Memory B cell (primary cell): ENCODE measurements around the gene SH3TC1.

Experiments
- ATAC-seq: fragments of 150-1000 bp; cut with Tn5 transposase; 2 replicates; pipeline ENCODE4 v1.10.0; 2021; ENCODE audit warnings: low read depth, mild to moderate bottlenecking, moderate library complexity
- DNase-seq, 2 donors: peaks; one replicate each; pipeline ENCODE4 v3.0.0; 2022; ENCODE audit warnings: low spot score in 2 of 2
- H3K27ac Mint-ChIP-seq: one replicate; pipeline ENCODE4 v1.8.0; 2022; ENCODE audit warnings: mild to moderate bottlenecking, moderate library complexity, mixed read lengths
- H3K27me3 Mint-ChIP-seq: one replicate; pipeline ENCODE4 v1.8.0; 2022; ENCODE audit warnings: mixed read lengths
- H3K36me3 Mint-ChIP-seq: one replicate; pipeline ENCODE4 v1.8.0; 2022; ENCODE audit warnings: mild to moderate bottlenecking, mixed read lengths
- H3K4me1 Mint-ChIP-seq: one replicate; pipeline ENCODE4 v1.8.0; 2022; ENCODE audit warnings: mixed read lengths
- H3K4me3 Mint-ChIP-seq: one replicate; pipeline ENCODE4 v1.8.0; 2022; ENCODE audit warnings: mild to moderate bottlenecking, moderate library complexity, mixed read lengths
- H3K9me3 Mint-ChIP-seq: one replicate; pipeline ENCODE4 v1.8.0; 2022; ENCODE audit warnings: mixed read lengths

Gene SH3TC1

DNA sequence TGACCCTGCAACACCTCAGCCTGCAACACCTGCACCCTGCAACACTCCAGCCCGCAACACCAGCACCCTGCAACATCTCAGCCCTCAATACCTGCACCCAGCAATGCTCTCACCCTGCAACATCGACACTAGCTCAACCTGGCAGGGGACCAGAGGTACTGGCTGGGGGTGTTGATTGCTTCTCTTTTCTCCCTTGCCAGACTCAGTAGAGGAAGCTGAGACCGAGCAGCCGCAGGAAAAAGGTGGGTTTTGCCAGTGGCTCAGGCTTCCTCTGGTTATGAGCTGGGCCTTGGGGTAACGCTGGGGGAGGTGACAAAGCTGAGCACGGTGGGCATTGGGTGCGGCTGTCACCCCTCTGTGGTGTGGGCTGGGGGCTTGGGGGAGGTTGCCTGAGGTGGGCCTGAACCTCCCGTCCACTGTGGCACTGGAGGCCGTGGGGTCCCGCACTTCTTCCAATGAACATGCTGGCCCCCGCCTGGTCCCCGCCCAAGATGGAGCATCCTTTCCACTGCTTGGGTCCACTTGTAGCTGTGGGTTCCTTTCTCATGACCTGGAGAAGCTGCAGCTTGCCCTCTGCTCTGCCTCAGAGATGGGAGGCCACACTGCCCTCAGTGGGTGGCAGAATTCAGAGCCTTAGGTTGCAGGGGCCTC lies 26.0 kb downstream of the SH3TC1 start:
- Mint-ChIP-seq H3K27ac (no peak overlapping the region), H3K4me1 (peaks cover 13% of the 10 kb centered on the region), H3K4me3 (no peak overlapping the region), H3K36me3 (peaks cover 42% of the 10 kb centered on the region), H3K9me3 (no peaks in the 10 kb centered on the region), H3K27me3 (no peaks in the 10 kb centered on the region)
- DNase-seq (no peak), ATAC-seq (no peak)

DNA sequence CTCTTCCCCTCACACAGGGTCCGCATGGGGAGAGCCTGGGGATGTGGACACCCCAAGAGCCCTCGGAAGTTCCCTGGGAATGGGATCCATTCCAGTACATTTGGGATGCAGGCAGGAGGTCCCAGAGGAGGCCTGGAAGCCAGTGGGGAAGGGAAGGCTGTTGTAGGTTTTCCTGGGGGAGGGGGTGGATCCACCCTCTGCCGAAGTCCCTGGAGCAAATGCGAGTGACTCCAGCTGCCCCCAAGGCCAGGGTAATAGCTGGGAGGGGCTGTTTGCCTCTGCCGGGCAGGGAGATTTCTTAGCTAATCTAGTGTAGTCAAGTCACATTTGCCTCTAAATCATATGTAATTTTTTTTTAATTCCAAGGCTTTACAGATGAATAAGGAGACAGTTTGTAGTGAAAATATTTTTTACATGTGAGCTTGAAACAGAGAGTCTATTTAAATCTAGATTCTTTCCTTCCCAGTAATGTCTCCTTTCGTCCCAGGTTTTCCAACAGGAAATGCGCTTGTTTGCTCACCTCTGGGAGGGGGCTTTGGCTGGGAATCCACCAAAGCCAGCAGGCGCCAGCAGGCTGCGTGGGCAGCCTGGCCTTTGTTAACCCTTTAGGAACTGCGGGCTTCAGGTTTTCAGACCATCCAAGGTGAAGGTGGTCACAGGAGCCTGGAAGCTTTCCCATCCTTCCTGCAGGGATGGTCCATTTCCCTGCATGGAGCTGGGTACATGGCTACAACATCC lies 26.8 kb downstream of the SH3TC1 start:
- Mint-ChIP-seq H3K27ac (no peak overlapping the region), H3K4me3 (no peak overlapping the region), H3K9me3 (no peaks in the 10 kb centered on the region), H3K4me1 (peaks cover 15% of the 10 kb centered on the region), H3K27me3 (no peaks in the 10 kb centered on the region), H3K36me3 (peaks cover 37% of the 10 kb centered on the region)
- DNase-seq (no peak), ATAC-seq (no peak)

DNA sequence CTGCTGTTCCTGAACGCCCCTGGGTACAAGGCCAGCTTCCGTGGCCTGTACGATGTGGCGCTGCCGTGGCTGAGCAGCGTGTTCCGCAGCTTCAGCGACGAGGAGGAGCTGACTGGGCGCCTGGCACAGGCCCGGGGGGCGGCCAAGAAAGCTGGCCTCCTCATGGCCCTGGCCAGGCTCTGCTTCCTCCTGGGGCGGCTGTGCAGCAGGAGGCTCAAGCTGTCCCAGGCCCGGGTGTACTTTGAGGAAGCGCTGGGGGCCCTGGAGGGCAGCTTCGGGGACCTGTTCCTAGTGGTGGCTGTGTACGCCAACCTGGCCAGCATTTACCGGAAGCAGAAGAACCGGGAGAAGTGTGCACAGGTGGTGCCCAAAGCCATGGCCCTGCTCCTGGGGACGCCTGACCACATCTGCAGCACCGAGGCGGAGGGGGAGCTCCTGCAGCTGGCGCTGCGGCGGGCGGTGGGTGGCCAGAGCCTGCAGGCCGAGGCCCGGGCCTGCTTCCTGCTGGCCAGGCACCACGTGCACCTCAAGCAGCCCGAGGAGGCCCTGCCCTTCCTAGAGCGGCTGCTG lies 28.2 kb downstream of the SH3TC1 start:
- DNase-seq (no peak), ATAC-seq (no peak)
- Mint-ChIP-seq H3K4me3 (no peak overlapping the region), H3K27me3 (no peaks in the 10 kb centered on the region), H3K27ac (no peak overlapping the region), H3K9me3 (no peaks in the 10 kb centered on the region), H3K36me3 (peaks cover 32% of the 10 kb centered on the region), H3K4me1 (peaks cover 15% of the 10 kb centered on the region)

DNA sequence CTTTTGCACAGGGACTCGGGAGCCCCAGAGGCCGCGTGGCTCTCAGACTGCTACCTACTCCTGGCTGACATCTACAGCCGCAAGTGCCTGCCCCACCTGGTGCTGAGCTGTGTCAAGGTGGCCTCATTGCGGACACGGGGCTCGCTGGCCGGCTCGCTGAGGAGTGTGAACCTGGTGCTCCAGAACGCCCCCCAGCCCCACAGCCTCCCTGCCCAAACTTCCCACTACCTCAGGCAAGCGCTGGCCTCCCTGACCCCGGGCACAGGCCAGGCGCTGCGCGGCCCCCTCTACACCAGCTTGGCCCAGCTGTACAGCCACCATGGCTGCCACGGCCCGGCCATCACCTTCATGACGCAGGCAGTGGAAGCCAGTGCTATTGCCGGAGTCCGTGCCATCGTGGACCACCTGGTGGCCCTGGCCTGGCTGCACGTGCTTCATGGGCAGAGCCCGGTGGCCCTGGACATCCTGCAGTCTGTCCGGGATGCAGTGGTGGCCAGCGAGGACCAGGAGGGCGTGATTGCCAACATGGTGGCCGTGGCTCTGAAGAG lies 28.8 kb downstream of the SH3TC1 start:
- no peak overlapping the region for H3K27ac Mint-ChIP-seq
- ATAC-seq: no peak
- no peaks in the 10 kb centered on the region for H3K27me3 Mint-ChIP-seq
- H3K4me3 Mint-ChIP-seq: no peak overlapping the region
- H3K4me1 Mint-ChIP-seq: peaks cover 15% of the 10 kb centered on the region
- H3K36me3 Mint-ChIP-seq: peaks cover 27% of the 10 kb centered on the region
- DNase-seq: no peak
- no peaks in the 10 kb centered on the region for H3K9me3 Mint-ChIP-seq

DNA sequence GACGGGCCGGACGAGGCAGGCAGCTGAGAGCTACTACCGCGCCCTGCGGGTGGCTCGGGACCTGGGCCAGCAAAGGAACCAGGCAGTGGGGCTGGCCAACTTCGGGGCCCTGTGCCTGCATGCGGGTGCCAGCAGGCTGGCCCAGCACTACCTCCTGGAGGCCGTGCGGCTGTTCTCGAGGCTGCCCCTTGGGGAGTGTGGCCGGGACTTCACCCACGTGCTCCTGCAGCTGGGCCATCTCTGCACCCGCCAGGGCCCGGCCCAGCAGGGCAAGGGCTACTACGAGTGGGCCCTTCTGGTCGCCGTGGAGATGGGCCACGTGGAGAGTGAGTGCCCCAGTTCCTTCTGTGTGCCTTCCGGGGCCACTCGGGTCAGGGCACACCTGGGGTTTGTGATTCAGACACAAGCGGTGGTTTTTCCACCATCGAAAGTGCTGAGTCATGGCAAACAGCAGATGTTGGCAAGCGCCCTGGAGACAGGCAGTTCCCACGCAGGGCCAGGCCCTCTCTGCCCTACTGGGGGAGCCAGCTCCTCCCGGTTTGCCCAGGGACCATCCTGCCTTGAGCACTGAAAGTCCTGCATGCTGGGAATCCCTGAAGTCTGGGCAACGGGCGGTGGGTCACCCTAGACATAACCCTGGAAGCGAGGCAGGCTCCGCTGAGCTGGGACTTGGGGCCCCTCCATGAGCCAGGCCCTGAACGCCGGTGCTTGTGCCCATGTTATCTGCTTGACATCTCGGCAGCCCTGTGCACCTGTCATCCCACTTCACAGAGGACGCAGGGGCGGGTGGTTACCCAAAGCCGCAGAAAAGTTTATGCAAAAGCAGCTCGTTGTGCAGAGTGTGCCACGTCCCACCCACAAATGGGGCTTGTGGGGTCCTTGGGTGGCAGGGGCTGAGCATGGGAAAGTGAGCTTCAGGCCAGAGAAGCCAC lies 29.5 kb downstream of the SH3TC1 start:
- Mint-ChIP-seq H3K27ac (peak overlapping the region; percentile 85), H3K4me3 (peak overlapping the region; percentile 63), H3K36me3 (peaks cover 25% of the 10 kb centered on the region)

DNA sequence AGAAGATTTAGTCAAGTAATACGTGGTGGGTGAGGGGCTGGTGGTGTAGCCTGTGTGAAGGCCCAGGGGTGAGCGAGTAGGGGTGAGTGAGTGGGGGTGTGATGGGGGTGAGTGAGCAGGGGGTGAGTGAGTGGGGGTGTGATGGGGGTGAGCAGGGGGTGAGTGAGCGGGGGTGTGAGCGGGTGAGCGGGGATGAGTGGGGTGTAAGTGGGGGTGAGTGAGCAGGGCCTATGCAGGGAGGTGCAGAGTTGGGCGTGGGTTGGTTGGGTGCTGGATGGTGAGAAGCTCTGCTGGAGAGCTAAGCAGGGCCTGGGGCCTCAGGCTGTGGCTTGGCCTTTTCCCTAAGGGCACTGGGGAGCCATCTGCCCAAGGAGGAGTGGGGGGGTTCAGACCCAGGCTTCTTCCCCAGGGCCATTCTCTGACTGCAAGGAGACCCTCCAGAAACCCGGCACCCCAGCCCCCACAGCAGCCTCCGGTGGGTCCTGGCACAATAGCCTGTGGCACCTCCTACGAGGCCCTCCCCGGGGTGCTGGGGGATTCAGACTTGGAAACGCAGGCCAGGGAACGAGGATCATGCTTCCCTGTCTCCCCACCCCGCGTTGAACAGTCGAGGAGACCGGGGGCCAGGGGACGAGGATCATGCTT lies 30.4 kb downstream of the SH3TC1 start:
- Mint-ChIP-seq H3K27ac (peak overlapping the region; percentile 85), H3K9me3 (no peaks in the 10 kb centered on the region), H3K4me1 (peaks cover 15% of the 10 kb centered on the region), H3K4me3 (peak overlapping the region; percentile 63), H3K27me3 (no peaks in the 10 kb centered on the region), H3K36me3 (peaks cover 16% of the 10 kb centered on the region)
- peak; percentile 6 for ATAC-seq
- no peak for DNase-seq

More for the DNA sequence above, 29.5 kb downstream of the SH3TC1 start:
- no peaks in the 10 kb centered on the region for H3K27me3 Mint-ChIP-seq
- peak; percentile 60 to 65 for DNase-seq
- ATAC-seq: peak; percentile 78
- no peaks in the 10 kb centered on the region for H3K9me3 Mint-ChIP-seq
- peaks cover 15% of the 10 kb centered on the region for H3K4me1 Mint-ChIP-seq

DNA sequence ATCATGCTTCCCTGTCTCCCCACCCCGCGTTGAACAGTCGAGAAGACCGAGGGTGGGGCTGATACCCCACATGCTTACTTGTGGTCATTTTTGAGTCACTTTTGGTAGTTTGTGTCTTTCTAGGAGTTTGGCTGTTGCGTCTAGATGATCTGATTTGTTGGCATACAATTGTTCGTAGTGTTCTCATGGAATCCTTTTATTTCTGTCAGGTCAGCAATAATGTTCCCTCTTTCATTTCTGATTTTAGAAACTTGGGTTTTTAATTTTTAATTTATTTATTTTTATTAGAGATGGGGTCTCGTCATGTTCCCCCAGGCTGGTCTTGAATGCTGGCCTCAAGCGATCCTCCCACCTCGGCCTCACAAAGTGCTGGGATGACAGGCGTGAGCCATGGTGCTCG lies 30.9 kb downstream of the SH3TC1 start:
- ATAC-seq (no peak), DNase-seq (no peak)
- peak overlapping the region; percentile 69 for H3K27ac Mint-ChIP-seq
- H3K9me3 Mint-ChIP-seq: no peaks in the 10 kb centered on the region
- H3K4me1 Mint-ChIP-seq: peaks cover 15% of the 10 kb centered on the region
- no peaks in the 10 kb centered on the region for H3K27me3 Mint-ChIP-seq
- no peak overlapping the region for H3K4me3 Mint-ChIP-seq
- peaks cover 11% of the 10 kb centered on the region for H3K36me3 Mint-ChIP-seq

DNA sequence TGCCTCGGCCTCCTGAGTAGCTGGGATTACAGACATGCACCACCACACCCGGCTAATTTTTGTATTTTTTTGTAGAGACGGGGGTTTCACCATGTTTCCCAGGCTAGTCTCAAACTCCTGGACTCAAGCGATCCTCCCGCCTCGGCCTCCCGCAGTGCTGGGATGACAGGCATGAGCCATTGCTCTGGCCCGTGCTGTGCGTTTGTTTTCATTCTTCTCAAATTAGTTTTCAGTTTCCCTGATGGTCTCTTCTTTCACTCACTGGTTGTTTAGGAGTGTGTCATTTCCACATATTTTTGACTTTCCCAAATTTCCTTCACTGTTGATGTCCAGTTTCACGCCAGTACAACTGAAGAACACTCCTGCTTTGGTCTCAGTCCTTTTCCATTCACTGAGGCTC lies 31.8 kb downstream of the SH3TC1 start:
- Mint-ChIP-seq H3K9me3 (no peaks in the 10 kb centered on the region), H3K27ac (peak overlapping the region; percentile 69), H3K4me1 (peaks cover 17% of the 10 kb centered on the region), H3K27me3 (no peaks in the 10 kb centered on the region), H3K4me3 (no peak overlapping the region), H3K36me3 (peaks cover 8% of the 10 kb centered on the region)
- no peak for DNase-seq
- ATAC-seq: no peak

DNA sequence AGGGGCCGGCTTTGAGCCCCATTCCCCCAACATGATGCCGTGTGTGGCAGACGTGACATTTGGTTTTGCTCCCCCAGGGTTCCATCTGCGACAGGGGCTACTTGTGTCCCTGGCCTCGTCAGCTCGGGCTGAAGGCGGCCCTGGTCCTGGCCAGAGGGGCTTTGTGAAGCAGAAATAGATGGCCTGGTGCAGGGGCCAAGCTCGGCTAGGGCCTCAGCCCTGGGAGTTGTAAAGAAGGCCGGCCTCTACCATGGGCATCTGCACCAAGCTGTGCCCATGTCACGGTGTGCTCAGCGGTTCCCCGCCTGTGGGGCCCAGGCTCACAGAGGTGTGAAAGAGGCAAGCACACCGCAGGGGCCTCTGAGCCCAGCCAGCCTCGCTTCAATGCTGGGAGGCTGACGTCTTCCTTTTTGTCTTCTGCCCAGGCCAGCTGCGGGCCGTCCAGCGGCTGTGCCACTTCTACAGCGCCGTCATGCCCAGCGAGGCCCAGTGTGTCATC lies 32.5 kb downstream of the SH3TC1 start:
- no peak for ATAC-seq
- no peaks in the 10 kb centered on the region for H3K9me3 Mint-ChIP-seq
- H3K36me3 Mint-ChIP-seq: peaks cover 7% of the 10 kb centered on the region
- no peak overlapping the region for H3K4me3 Mint-ChIP-seq
- H3K27me3 Mint-ChIP-seq: no peaks in the 10 kb centered on the region
- no peak for DNase-seq
- H3K4me1 Mint-ChIP-seq: peaks cover 17% of the 10 kb centered on the region
- H3K27ac Mint-ChIP-seq: no peak overlapping the region

DNA sequence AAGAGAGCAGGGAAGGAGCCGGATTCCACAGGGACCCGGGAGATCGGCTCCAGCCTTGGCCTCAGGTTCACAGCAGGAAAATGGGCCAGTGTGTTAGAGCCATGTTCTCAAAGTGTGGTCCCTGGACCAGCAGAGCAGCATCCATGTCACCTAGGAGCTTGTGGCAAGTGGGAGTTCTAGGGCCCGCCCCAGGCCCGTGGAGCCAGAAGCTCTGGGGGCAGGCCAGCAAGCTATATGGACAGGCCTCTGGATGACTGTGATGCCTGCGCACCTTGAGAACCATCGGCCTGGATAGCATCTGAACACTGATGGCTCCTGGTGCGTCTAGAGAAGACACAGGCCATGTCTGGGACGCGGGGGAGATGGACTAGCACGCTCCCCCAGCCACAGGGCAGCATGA lies 33.7 kb downstream of the SH3TC1 start:
- Mint-ChIP-seq H3K9me3 (no peaks in the 10 kb centered on the region), H3K27me3 (no peaks in the 10 kb centered on the region), H3K4me1 (peaks cover 19% of the 10 kb centered on the region), H3K27ac (no peak overlapping the region), H3K36me3 (peaks cover 10% of the 10 kb centered on the region), H3K4me3 (no peak overlapping the region)
- no peak for ATAC-seq
- DNase-seq: no peak

DNA sequence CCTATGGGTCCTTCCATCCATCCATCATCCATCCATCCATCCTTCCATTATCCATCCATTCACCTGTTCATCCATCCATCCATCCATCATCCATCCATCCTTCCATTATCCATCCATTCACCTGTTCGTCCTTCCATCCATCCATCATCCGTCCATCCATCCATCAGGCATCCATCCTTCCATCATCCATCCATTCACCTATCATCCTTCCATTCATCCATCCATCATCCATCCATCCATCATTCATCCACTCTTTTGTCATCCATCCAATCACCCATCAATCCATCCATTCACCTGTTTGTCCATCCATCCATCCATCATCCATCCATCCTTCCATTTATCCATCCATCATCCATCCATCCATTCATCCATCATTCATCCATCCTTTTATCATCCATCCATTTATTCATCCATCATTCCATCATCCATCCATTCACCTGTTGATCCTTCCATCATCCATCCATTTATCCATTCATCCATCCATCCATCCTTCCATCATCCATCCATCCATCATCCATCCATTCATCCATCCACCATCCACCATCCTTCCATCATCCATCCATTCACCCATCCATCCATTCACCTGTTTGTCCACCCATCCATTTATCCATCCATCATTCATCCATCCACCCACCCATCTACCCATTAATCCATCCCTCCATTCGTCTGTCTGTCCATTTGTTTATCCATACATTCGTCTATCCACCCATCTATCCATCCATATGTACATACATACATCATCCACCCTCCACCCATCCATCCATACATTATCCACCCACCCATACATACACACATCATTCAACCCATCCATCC lies 34.8 kb downstream of the SH3TC1 start:
- Mint-ChIP-seq H3K36me3 (peaks cover 10% of the 10 kb centered on the region), H3K9me3 (no peaks in the 10 kb centered on the region), H3K27me3 (no peaks in the 10 kb centered on the region), H3K4me3 (no peak overlapping the region), H3K4me1 (peaks cover 23% of the 10 kb centered on the region), H3K27ac (no peak overlapping the region)
- DNase-seq (no peak), ATAC-seq (no peak)

DNA sequence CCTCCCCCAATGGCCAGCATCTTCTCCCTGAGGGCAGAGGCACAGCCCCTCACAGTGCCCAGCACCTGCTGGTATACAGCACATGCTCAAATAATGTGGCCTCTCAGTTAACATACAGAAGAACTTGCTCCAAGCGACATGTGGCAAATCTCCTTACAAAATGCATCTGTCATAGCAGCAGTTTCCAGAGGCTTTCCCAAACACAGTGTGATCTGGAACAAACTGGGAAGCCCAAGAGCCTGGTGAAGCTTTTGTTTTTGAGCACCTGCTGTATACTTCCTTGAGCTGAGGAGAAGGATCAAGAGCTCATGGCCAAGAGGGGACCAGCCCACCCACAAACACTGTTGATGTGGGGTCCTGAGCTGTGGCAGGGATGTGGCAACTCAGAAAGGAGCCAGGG lies 35.6 kb downstream of the SH3TC1 start:
- no peak overlapping the region for H3K4me3 Mint-ChIP-seq
- no peak for DNase-seq
- H3K27ac Mint-ChIP-seq: no peak overlapping the region
- H3K27me3 Mint-ChIP-seq: no peaks in the 10 kb centered on the region
- H3K36me3 Mint-ChIP-seq: peaks cover 14% of the 10 kb centered on the region
- no peaks in the 10 kb centered on the region for H3K9me3 Mint-ChIP-seq
- H3K4me1 Mint-ChIP-seq: peaks cover 22% of the 10 kb centered on the region
- ATAC-seq: no peak
